H1 (cell line): ENCODE results near the gene USB1.

ENCODE experiments used
- CBX8 ChIP-seq: fragments of 300-800, 300-1000 bp; sonication (generic); IDR thresholded peaks from 2 replicates; pipeline ENCODE4 v1.7.1; 2016; ENCODE audit warnings: low read depth, low read length, borderline replicate concordance
- EP300 ChIP-seq, 2 experiments: IDR thresholded peaks; 1 replicate in 1 of 2; 2 replicates in 1 of 2; pipeline ENCODE4 v1.6.1; 2011 to 2012; ENCODE audit warnings: low read depth in 2 of 2, low read length in 2 of 2, mild to moderate bottlenecking in 2 of 2, borderline replicate concordance in 1 of 2, inconsistent platforms in 1 of 2, moderate library complexity in 1 of 2
- EZH2 ChIP-seq: fragments of 200-600 bp; sonication (generic); IDR thresholded peaks from 2 replicates; pipeline ENCODE4 v1.7.1; 2012; ENCODE audit warnings: low read depth, mild to moderate bottlenecking, moderate library complexity, low read length, inconsistent platforms; ENCODE audit not compliant: severe bottlenecking
- MAFK ChIP-seq: IDR thresholded peaks from 2 replicates; pipeline ENCODE4 v1.6.1; 2012; ENCODE audit warnings: low read depth, mild to moderate bottlenecking, improper control_type of control experiment, low read length
- POLR2A ChIP-seq, 2 experiments: IDR thresholded peaks; 1 replicate in 1 of 2; 2 replicates in 1 of 2; pipeline ENCODE4 v1.6.1; 2011; ENCODE audit warnings: low read depth in 2 of 2, low read length in 2 of 2, mild to moderate bottlenecking in 2 of 2; ENCODE audit errors: control extremely low read depth in 1 of 2
- RNF2 ChIP-seq: fragments of 200-900, 300-1000 bp; sonication (generic); IDR thresholded peaks from 2 replicates; pipeline ENCODE4 v1.7.1; 2016; ENCODE audit warnings: borderline replicate concordance, low read depth, mild to moderate bottlenecking, antibody characterized with exemption, low read length; ENCODE audit not compliant: poor library complexity, severe bottlenecking; ENCODE audit errors: missing control alignments
- SP1 ChIP-seq: IDR thresholded peaks from 2 replicates; pipeline ENCODE4 v1.6.1; 2011; ENCODE audit warnings: low read depth, low read length
- TAF1 ChIP-seq: IDR thresholded peaks from 2 replicates; pipeline ENCODE4 v1.6.1; 2011; ENCODE audit warnings: mild to moderate bottlenecking, low read depth, low read length
- TF ChIP-seq, protein P1 (sequence below): IDR thresholded peaks from 2 replicates; pipeline ENCODE4 v1.6.1; 2011; ENCODE audit warnings: low read length, improper control_type of control experiment
- TF ChIP-seq, protein P2 (sequence below): IDR thresholded peaks from 2 replicates; pipeline ENCODE4 v1.6.1; 2011; ENCODE audit warnings: low read depth, mild to moderate bottlenecking, low read length; ENCODE audit not compliant: insufficient read depth
- TF ChIP-seq, protein P3 (sequence below), 3 experiments: IDR thresholded peaks; 1 replicate in 2 of 3; 2 replicates in 1 of 3; pipeline versions ENCODE4 v1.5.1 to v1.6.1; 2011; ENCODE audit warnings: low read length in 3 of 3, mild to moderate bottlenecking in 3 of 3, inconsistent platforms in 2 of 3, low read depth in 1 of 3, moderate library complexity in 1 of 3; ENCODE audit not compliant: insufficient read depth in 1 of 3; ENCODE audit errors: control extremely low read depth in 1 of 3
- TF ChIP-seq, protein P4 (sequence below): IDR thresholded peaks from 2 replicates; pipeline ENCODE4 v1.6.1; 2012; ENCODE audit warnings: low read length, inconsistent platforms

DNA sequence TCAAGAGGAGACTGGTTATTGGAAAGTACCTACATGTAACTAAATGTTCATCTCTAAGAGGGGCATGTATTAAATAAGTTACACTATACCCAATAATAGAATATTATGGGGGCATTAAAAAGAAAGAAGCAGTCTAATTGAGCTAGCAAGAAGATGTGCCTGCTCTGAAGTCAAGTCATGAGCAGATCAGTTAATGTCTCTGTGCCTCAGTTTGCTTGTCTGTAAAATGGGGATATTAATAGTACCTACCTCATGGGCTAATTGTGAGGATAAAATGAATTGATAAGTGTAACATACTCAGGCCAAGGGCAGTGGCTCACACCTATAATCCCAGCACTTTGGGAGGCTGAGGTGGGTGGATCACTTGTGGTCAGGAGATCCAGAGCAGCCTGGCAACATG lies 33.3 kb upstream of the USB1 start:
- TF ChIP-seq, protein P1, sequence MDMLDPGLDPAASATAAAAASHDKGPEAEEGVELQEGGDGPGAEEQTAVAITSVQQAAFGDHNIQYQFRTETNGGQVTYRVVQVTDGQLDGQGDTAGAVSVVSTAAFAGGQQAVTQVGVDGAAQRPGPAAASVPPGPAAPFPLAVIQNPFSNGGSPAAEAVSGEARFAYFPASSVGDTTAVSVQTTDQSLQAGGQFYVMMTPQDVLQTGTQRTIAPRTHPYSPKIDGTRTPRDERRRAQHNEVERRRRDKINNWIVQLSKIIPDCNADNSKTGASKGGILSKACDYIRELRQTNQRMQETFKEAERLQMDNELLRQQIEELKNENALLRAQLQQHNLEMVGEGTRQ = no peak
- TF ChIP-seq SP1 = no peak
- TF ChIP-seq, protein P2, sequence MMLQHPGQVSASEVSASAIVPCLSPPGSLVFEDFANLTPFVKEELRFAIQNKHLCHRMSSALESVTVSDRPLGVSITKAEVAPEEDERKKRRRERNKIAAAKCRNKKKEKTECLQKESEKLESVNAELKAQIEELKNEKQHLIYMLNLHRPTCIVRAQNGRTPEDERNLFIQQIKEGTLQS = no peak
- TF ChIP-seq, protein P3, sequence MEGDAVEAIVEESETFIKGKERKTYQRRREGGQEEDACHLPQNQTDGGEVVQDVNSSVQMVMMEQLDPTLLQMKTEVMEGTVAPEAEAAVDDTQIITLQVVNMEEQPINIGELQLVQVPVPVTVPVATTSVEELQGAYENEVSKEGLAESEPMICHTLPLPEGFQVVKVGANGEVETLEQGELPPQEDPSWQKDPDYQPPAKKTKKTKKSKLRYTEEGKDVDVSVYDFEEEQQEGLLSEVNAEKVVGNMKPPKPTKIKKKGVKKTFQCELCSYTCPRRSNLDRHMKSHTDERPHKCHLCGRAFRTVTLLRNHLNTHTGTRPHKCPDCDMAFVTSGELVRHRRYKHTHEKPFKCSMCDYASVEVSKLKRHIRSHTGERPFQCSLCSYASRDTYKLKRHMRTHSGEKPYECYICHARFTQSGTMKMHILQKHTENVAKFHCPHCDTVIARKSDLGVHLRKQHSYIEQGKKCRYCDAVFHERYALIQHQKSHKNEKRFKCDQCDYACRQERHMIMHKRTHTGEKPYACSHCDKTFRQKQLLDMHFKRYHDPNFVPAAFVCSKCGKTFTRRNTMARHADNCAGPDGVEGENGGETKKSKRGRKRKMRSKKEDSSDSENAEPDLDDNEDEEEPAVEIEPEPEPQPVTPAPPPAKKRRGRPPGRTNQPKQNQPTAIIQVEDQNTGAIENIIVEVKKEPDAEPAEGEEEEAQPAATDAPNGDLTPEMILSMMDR (IDR thresholded peaks at IDR 0.05; ENCODE audit: control extremely low read depth in 1 of 3, insufficient read depth in 1 of 3, low read depth in 1 of 3, low read length in 3 of 3) = no peak
- TF ChIP-seq POLR2A (IDR thresholded peaks at IDR 0.05; ENCODE audit: control extremely low read depth in 1 of 2, low read depth in 2 of 2, low read length in 2 of 2) = no peak
- TF ChIP-seq MAFK = no peak
- no peak for TF ChIP-seq CBX8
- TF ChIP-seq EP300 (IDR thresholded peaks at IDR 0.05; ENCODE audit: borderline replicate concordance in 1 of 2, low read depth in 2 of 2, low read length in 2 of 2) = no peak
- no peak for TF ChIP-seq TAF1
- TF ChIP-seq, protein P4, sequence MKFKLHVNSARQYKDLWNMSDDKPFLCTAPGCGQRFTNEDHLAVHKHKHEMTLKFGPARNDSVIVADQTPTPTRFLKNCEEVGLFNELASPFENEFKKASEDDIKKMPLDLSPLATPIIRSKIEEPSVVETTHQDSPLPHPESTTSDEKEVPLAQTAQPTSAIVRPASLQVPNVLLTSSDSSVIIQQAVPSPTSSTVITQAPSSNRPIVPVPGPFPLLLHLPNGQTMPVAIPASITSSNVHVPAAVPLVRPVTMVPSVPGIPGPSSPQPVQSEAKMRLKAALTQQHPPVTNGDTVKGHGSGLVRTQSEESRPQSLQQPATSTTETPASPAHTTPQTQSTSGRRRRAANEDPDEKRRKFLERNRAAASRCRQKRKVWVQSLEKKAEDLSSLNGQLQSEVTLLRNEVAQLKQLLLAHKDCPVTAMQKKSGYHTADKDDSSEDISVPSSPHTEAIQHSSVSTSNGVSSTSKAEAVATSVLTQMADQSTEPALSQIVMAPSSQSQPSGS = no peak
- TF ChIP-seq EZH2 = no peak
- no peak for TF ChIP-seq RNF2
